Ovary (tissue), 9 donors: ENCODE measurements around the gene ETV6. TPM values are rescaled to one million over a fixed set of nuclear protein-coding genes. Genes with fewer than 3 reads are reported as not detected.
A peak's percentile ranks its signal among the peaks of the same experiment; 100 is the strongest.
"Not testable (repeated sequence)": the region's sequence is repeated elsewhere in the genome, so short reads cannot be mapped to it uniquely, and the experiment has no call there.

Source experiments
- DNase-seq, 5 donors: peaks; one replicate each; pipeline ENCODE4 v3.0.0-alpha.2; 2019 to 2020
- H3K27ac ChIP-seq, 2 donors: fragments of 200-600 bp; one replicate each; pipeline versions ENCODE4 v1.5.1 to v1.8.0; 2019 to 2022
- H3K27me3 ChIP-seq: fragments of 200-600 bp; one replicate; pipeline ENCODE4 v1.8.0; 2022
- H3K36me3 ChIP-seq: fragments of 200-600 bp; sonication (generic); one replicate; pipeline ENCODE4 v1.5.1; 2019
- H3K4me1 ChIP-seq: one replicate; pipeline ENCODE4 v1.8.1; 2013; ENCODE audit warnings: mild to moderate bottlenecking, moderate library complexity; ENCODE audit not compliant: insufficient read depth
- H3K4me3 ChIP-seq: fragments of 200-600 bp; sonication (generic); one replicate; pipeline ENCODE4 v1.5.1; 2017
- H3K9me3 ChIP-seq, 2 donors: fragments of 200-600 bp in 1 of 2; sonication (generic) in 1 of 2; one replicate each; pipeline versions ENCODE4 v1.5.1 to v1.8.1; 2013 to 2019; ENCODE audit warnings: mild to moderate bottlenecking in 1 of 2, moderate library complexity in 1 of 2
- CTCF ChIP-seq, 3 donors: fragments of 450-650 bp in 2 of 3; fragments of 200-600 bp in 1 of 3; IDR thresholded peaks; one replicate each; pipeline versions ENCODE4 v1.5.1 to v1.8.0; 2016 to 2022; ENCODE audit warnings: antibody characterized with exemption in 3 of 3, mild to moderate bottlenecking in 1 of 3
- EP300 ChIP-seq: sonication (generic); formaldehyde crosslinking; IDR thresholded peaks from one replicate; pipeline ENCODE4 v1.6.1; 2017; ENCODE audit warnings: antibody characterized with exemption
- POLR2A ChIP-seq: fragments of 450-650 bp; IDR thresholded peaks from one replicate; pipeline ENCODE4 v1.6.1; 2017; ENCODE audit warnings: antibody characterized with exemption, mild to moderate bottlenecking, moderate library complexity
- WGBS, 3 donors: extraction: QIAGEN DNeasy Blood & Tissue Kit in 1 of 3; methylation state at CpG; one replicate each; pipeline versions ENCODE4 v1.1.5 to v1.1.7; 2013 to 2017; 5-methylcytosine and 5-hydroxymethylcytosine counted together
- intact Hi-C, 4 donors: fragments of 100-400 bp; cut with DNase I; formaldehyde crosslinking; loops; one replicate each; pipeline versions ENCODE4 v1.11.0 to v1.15.1; 2022 to 2023
- polyA plus RNA-seq, 2 donors: library from polyadenylated mRNA; stranded (reverse); fragments of 200-250 nt in 1 of 2; fragments of 350-450 nt in 1 of 2; fragmentation: Illumina TruSeq in 1 of 2; extraction: RNeasy Lipid Tissue Mini Kit (QIAGEN cat#74804) in 1 of 2; gene quantifications; one replicate each; pipeline ENCODE4 v1.2.3, GENCODE V29; 2013 to 2014
- total RNA-seq, 7 donors: library from RNA; depleted of rRNA in 2 of 7; stranded (reverse); fragments of >200 nt in 2 of 7; fragmentation: NEBNext Ultra II Directional in 3 of 7; extraction: Animal tissue kit (Norgen Biotek cat#: 25700) in 3 of 7; gene quantifications; one replicate each; pipeline versions ENCODE4 v1.1.0 to v1.2.4, GENCODE V29; 2016 to 2023
- donor health status: DM: no; HTN: no; CAD: no; lungs with moderate emphysema.
- donor health status: DM: no; HTN: no; CAD: no.
- donor health status: Bipolar disorder and iron deficiency.
- donor health status: DM: yes; HTN: yes; CAD: no.
- donor health status: DM: no; HTN: no; CAD: no.
- donor health status: DM: yes; HTN: yes; CAD: no.

Gene ETV6
- total and polyA plus RNA-seq, 9 donors = 4.4 to 34.6 (median 18.3) TPM

- 57 to 69% (median 58%) methylated on average over 5 of the region's 5 CpGs for whole genome bisulfite sequencing, 3 donors
- DNase-seq = peak in 1 of 5 donors; percentile 19
- H3K36me3 ChIP-seq = no peaks in the 10 kb centered on the region
- H3K9me3 ChIP-seq = no peaks in the 10 kb centered on the region
- no peak overlapping the region for H3K27ac ChIP-seq
- intact Hi-C loops = no loop called here
- TF ChIP-seq POLR2A = no peak
- H3K4me3 ChIP-seq = no peak overlapping the region
- H3K27me3 ChIP-seq = no peaks in the 10 kb centered on the region
- no peaks in the 10 kb centered on the region for H3K4me1 ChIP-seq
Measured at GRCh38 chr12:11621797-11622423, 27.6 kb upstream of the ETV6 start.

GRCh38 chr12:11622876-11623281, 26.6 kb upstream of the ETV6 start:
- intact Hi-C loops = no loop called here
- no peak overlapping the region for H3K27ac ChIP-seq
- TF ChIP-seq POLR2A = no peak
- 75 to 82% (median 81%) methylated on average over 5 of the region's 5 CpGs for WGBS, 3 donors
- no peaks in the 10 kb centered on the region for H3K27me3 ChIP-seq
- no peak overlapping the region for H3K4me3 ChIP-seq
- no peaks in the 10 kb centered on the region for H3K4me1 ChIP-seq
- no peak for DNase-seq
- no peaks in the 10 kb centered on the region for H3K36me3 ChIP-seq
- H3K9me3 ChIP-seq = no peaks in the 10 kb centered on the region

- Histone ChIP-seq H3K27ac (no peak overlapping the region), H3K4me3 (no peak overlapping the region), H3K9me3 (no peaks in the 10 kb centered on the region), H3K4me1 (no peaks in the 10 kb centered on the region), H3K36me3 (no peaks in the 10 kb centered on the region), H3K27me3 (no peaks in the 10 kb centered on the region)
- 66 to 72% (median 70%) methylated on average over 4 of the region's 4 CpGs for WGBS, 3 donors
- DNase-seq = no peak
- no peak for TF ChIP-seq POLR2A
- no peak for TF ChIP-seq EP300
- no peak for TF ChIP-seq CTCF (IDR thresholded peaks at IDR 0.05)
- intact Hi-C loops = no loop called here
Measured at GRCh38 chr12:11623382-11623781, 26.1 kb upstream of the ETV6 start.

GRCh38 chr12:11624116-11624515, 25.4 kb upstream of the ETV6 start:
- no peak overlapping the region for H3K27ac ChIP-seq
- intact Hi-C loops = no loop called here
- no peak overlapping the region for H3K4me3 ChIP-seq
- no peaks in the 10 kb centered on the region for H3K9me3 ChIP-seq
- DNase-seq = no peak
- WGBS, 3 donors = 34 to 56% (median 50%) methylated on average over 1 of the region's 1 CpG
- no peaks in the 10 kb centered on the region for H3K36me3 ChIP-seq
- H3K4me1 ChIP-seq = no peaks in the 10 kb centered on the region
- TF ChIP-seq EP300 = no peak
- no peak for TF ChIP-seq CTCF (IDR thresholded peaks at IDR 0.05)
- TF ChIP-seq POLR2A = no peak
- no peaks in the 10 kb centered on the region for H3K27me3 ChIP-seq

- H3K27ac ChIP-seq, DNase-seq, H3K36me3 ChIP-seq, H3K27me3 ChIP-seq, H3K4me1 ChIP-seq, intact Hi-C loops, H3K9me3 ChIP-seq, H3K4me3 ChIP-seq: not testable (repeated sequence)
- WGBS, 3 donors = 76 to 95% (median 93%) methylated on average over 6 of the region's 6 CpGs
Measured at GRCh38 chr12:11627709-11628108, 21.8 kb upstream of the ETV6 start.

GRCh38 chr12:11628353-11628752, 21.1 kb upstream of the ETV6 start:
- H3K4me1 ChIP-seq = no peaks in the 10 kb centered on the region
- TF ChIP-seq POLR2A (no peak), EP300 (no peak)
- no peak overlapping the region for H3K4me3 ChIP-seq
- intact Hi-C loops = no loop called here
- no peaks in the 10 kb centered on the region for H3K27me3 ChIP-seq
- no peaks in the 10 kb centered on the region for H3K9me3 ChIP-seq
- no peaks in the 10 kb centered on the region for H3K36me3 ChIP-seq
- WGBS, 3 donors = 70 to 89% (median 73%) methylated on average over 7 of the region's 7 CpGs
- DNase-seq = no peak
- no peak overlapping the region for H3K27ac ChIP-seq
